Activated CD4-positive, alpha-beta T cell treated with anti-CD3 and anti-CD28 coated beads for 48 hours (primary cell): ENCODE results near the gene CDK6.
A peak's percentile ranks its signal among the peaks of the same experiment; 100 is the strongest.

ENCODE experiments used
- DNase-seq: peaks from one replicate; pipeline ENCODE4 v3.0.0-alpha.2; 2020

CDK6 gene

DNA sequence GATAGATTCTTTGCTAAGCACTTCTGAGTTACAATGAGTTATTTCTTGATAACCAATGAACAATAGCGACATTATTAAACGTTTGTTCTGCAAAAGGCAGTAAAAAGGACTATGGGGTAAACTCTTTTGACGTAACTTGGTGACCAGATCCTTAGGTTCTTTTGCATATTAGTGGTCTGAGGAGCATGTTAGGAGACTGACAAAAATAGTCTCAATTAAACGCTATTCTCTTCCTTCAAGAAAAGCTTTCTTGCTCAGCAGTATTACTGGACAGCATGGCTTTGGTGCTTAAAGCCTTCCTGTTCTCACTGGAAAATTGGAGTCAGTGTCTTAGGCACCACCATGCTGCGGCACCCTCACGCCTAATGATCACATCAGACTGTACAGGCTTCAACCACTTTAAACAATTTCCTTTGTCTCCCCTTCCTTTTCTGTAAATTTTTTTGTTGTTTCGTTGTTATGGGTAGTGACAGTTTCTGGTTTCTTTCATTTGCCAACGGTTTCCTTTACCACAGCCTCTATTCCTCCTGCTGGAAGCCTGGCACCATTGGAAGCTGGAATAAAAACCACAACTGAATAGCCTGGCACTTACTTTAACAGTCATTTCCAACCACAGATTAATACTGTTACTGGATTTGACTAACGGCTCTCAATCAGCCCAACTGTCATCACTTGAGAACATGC is 197.0 kb downstream of the CDK6 start:
- DNase-seq, result peak; percentile 45

DNA sequence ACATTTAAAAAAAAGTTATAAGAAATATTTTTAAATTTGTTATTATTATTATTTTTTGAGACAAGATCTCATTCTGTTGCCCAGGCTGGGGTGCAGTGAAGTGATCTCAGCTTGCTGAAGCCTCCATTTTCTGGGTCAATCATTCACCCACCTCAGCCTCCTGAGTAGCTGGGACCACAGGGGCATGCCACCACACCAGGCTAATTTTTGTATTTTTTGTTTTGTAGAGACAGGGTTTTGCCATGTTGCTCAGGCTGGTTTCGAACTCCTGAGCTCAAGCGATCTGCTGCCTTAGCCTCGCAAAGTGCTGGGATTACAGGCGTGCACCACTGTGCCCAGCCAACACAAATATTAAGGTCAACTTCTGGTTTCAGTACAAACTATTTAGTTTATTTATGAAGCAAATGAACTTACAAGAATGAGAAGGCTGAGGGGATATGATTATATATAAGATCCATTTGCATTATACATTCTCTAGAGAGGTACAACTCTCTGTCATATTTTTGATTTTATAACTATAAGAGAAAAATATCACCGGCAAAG is 200.3 kb downstream of the CDK6 start:
- no peak for DNase-seq

DNA sequence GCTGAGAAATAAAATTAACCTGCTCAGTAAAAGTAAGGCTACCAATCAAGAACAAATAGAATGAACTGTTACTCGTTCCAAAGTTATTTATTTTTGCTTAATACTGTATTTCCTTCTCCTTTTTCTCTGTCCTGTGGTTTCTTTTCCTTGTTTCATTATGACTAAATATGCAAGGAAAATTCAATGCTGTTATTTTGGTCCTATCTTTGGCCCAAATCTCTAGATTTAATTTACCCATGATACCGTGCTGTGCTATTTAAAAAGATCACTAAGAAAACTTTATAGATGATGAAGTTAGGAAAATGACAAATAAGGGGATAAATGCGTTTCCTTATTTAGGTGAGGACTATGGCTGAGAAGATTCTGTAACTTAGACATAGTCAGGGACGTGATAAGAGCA is 200.8 kb downstream of the CDK6 start:
- DNase-seq, result no peak

DNA sequence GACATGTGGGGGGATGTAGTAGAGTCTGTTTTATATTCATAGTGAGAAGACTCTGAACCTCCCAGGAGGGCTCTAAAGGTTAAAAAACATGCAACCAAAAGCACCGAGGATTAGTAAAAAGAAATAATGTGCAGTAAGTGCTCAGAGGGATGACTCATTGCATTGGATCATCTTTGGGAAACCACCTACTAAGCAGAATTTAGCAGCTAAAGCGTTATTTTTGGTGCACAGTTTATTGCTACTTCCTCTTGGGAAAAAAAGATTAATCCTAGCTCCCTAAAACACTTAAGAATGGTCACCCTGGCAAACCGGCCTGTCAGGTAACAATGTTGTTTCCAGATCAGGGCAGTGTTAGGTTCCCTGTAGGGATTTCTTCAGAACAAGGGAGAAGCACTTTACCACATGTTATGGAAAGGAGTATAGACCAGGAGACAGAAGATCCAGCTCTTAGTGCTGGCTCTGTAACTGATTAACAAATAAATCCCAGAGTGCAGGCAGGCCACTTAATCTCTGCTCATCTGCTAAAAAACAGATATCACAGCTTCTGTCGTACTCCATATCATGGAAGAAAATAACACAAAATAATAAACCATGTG is 201.4 kb downstream of the CDK6 start:
- no peak for DNase-seq

DNA sequence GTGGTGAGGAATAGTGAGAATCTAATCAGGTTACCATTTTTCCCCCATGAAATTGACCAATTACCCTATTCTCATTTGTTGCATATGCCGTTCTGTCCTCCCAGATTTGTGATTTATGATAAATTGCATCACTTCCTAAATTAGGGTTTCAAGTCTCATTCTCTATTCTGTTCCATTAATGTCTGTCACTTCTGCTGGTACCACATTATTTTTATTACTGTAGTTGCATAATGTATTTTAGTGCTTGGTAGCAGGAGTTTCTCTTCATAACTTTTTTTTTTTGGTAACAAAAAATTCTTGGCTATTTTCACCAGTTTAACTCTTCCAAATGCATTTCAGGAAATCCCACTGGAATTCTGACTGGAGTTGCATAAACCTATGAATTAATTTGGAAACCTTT is 202.2 kb downstream of the CDK6 start:
- no peak for DNase-seq

DNA sequence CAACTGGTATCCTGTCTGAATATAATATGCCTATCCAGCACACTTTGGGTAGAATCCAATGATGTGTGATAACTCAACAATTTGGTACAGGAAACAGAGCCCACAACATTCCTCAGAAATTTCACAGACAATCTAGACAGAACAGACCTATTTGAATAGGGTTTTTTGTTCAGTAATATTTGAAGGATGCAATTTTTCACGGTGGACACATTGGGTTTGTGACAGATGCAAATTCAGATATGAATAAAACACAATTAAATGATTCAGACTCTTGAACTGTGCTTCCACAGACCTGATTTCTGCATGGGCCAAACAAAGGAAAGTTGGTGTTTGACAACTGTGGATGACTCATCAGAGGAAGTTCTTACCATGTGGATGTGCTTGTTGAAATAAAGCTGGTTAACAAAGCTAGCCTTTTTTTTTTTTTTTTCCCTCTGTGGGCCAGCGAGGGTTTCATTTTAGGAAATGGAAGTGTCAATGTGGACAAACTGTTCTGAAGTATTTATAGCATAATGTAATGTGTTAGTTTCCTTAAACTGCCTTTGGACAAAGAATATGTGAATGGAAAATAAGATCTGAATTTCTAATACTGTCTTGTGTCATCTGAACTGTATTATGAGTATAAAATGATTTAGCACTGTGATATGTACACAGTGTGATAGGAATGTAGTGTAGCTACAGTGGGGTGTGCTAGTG is 203.0 kb downstream of the CDK6 start:
- peak; percentile 43 for DNase-seq

DNA sequence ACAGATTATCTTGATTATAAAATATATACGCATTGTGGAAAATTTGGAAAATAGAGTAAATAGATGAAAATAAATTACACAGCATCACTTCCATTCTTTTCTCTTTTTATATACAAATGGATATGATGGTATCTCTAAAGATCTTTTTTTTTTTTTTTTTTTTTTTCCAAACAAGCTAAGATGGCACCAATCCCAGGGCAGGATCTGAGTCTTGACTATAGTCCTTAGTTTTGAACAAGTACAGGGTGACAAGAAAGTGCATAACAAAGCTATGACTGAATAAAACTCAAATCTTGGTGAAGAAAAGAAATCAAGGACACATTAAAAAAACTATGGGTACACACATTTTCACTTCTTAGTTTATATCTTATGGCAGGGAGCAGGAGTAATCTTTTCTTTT is 203.6 kb downstream of the CDK6 start:
- DNase-seq, result no peak

DNA sequence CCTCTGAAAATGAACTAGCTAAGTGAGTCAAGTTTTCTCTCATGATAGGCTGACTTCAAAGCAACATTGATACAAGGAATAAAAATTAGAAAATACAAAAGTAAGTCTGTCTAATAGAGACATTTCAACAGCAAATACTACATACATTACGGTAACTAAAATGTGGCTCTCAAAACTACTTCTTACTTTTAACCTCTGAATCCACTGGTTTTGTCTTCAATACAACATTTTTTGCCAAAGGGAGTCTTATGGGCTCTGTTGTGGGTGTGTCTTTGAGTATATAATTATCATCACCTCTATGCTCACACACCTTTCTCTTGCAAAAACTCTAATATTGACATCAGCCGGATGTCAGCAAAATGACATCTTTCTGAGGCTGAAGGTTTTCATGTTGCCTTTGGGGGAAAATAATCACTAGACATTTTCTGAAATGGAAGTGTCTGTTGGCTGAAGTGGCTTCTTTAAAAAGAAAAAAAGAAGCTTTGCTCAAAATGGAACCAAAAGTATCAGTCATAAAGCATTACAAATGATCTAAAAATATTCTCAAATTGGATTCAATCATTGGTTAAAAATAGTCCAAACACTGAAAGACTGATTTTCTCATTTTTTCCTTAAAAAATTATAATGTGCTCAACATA is 204.4 kb downstream of the CDK6 start:
- DNase-seq, result no peak

DNA sequence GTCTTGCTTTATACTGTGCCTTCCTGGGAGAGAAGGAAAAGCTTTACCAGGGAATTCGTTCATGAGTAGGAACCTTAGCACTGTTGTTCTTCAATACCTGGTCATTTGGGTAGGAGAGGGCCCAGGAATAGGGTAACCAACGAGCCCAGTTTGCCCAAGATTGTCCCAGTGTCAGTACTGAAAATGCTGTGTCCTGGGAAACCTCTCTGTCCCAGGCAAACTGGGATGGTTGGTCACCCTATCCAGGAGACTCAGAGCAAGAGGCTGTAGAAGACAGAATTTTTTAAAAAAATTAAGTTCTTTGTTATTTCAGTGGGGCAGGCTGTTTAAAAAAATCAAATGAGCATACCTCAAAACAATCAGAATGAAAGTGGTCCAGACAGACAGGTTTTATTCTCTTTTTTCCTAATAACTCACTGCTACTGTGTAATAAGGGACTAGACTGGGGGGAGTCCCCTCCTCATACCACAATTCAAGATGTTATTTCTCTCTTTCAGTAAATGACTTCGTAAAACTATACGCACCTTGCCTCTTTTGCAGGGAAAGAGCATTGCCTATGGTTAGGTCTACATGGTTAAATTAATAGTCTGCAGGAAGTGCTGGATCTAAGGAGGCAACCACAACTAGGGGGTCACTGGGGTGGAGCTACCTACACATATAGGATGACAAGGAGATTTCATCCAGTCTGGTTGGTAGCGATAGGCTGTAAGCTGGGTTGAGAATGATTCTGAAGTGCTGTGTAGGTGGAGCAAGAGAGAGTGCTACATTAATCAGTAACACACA is 205.1 kb downstream of the CDK6 start:
- DNase-seq, result peak; percentile 74

DNA sequence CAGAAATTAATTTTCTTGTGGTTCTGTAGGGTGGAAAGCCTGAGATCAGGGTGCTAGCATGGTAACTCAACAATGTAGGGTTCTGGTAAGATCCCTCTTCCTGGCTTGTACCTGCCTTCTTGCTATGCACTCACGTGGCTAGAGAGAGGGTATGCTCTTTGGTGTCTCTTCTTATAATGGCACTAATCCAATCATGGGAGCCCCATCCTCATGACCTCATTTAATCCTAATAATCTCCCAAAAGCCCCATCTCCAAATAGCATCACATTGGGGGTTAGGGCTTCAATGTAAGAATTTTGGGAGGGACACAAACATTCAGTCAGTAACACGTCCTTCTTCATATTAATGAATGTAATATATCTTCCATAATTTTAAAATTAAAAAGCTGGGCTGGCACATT is 206.6 kb downstream of the CDK6 start:
- no peak for DNase-seq

DNA sequence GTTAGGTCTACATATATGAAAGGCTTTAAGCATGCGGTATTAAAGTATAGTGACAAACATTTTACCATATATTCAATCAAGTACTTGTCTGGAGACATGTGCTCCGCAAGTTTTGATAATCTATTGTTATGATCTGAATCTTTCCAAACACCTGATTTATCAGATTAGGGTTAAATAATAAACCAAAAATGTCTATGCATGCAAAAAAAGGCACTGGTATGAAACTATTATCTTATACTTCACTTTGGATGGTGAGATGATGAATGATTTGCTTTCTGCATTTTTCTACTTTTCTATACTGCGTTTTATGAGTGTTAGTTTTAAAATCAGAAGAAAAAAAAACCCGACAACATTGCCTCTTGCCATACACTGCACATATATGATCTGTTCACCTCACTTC is 208.4 kb downstream of the CDK6 start:
- DNase-seq, result no peak

DNA sequence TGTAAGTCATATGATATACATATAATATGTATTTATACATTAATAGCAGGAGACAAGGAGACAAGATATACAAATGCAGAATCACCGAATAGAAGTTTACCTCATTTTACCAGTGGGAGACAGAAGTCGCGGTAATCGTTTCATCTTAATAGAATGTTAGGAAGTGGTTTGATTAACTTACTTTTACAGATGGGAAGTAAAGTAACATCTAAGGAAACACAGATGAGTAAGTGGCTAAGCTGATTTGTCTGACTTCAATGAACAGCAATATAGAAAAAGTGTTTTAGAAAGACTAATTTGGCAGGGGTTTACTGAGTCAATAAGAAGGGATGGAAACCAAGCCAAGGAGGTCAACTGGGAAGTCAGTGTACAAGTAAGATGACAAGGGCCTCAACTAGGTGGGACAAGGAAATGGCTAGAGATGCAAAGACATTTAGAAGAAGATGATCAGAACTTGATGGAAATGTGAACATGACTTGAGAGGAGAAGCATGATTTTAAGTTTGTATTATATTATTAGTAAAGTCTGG is 210.0 kb downstream of the CDK6 start:
- no peak for DNase-seq

DNA sequence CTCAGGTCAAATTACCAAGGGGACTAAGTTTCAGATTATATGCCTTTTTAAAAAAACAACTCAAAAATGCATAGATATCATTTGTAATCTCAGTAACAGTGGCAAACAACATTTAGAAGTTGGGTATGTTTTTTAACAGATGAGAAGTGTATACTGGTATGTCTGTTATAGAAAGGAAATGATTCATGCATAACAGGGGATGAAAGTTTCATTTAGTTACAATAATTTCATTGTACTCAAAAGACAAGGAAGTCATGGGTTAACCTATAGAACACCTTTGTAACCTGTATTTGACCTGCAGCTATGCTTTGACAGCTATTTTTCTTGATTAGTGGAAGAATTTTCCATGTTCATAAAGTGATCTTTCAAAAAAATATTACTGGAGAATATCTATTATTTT is 210.8 kb downstream of the CDK6 start:
- no peak for DNase-seq

DNA sequence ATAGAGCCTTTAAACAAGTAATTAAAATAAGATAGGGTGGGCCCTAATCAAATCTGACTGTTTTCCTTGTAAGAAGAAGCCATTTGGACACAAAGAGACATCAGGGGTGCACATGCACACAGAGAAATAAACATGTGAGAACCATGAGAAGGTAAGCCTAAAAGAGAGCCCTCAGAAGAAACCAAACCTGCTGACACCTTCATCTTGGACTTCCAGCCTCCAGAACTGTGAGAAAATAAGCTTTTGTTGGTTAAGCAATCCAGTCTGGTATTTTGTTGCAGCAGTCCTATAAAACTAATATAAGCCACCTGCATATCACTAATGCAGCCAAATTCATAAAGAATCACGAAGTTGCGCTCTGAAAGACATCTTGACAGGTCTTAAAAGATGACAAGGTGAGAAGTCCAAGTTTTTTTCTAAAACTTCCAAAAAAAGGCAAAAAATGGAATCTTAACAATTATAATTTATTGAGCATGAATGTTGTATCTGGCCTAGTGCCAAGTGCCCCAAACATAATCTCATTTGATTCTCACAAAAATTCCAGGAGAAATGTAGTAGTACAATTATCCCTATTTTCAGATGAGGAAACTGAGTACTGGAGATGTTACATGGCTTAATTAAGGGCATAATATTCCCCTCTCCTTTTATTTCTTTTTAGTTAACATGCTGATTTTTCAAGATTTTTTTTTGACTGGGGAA is 211.9 kb downstream of the CDK6 start:
- no peak for DNase-seq

DNA sequence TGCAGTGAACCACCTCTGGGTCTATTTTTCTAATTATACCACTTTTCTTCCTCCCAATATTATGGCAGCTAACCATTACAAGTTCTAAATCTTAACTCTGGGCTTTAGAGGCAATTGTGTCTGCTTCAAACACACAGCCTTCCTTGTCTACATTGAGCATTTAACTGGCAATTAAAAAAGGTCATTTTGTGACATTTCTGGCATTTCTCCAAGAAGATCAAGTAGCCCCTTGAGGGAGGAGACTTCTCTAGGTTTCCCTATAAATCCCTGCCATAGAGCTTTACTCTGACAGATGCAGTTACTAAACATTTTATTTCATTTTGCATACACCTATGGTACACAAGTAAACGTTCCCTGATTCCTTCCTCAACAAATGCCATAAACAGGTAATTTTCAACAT is 212.8 kb downstream of the CDK6 start:
- DNase-seq, result no peak

DNA sequence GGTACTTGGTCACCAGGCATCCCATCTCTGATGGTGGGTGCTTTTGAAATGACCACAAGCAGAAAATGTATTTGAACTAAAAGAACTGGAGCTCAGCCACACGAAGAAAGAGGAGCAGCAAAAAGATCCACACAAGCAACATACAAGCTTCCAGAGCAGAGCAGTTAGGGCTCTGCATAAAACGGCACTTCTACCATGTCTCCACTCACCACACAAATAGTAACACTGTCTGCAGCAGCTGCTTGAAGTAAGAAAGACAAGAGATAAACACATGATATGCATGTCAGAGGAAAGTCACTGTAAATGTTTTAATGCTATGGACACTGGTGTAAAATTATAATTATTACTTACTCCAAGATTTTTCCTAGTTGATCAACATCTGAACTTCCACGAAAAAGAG is 213.7 kb downstream of the CDK6 start:
- no peak for DNase-seq

DNA sequence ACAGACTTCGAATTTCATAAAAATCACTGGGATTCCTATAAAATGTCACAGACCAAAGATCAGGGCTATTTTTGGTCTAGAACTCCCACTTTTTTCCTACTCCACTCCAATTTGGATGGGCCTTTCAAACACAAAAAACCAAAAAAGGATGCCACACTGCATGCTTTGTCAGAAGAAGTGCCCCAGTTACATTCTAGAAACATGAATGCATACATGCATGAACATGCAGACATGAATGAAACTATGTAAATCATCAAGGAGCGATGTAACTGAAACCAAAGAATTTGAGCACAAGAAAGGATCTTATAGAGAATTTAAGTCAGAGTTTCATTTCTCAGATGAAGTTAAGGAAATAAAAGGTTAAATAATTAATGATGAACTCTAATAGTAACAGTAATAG is 214.3 kb downstream of the CDK6 start:
- no peak for DNase-seq

DNA sequence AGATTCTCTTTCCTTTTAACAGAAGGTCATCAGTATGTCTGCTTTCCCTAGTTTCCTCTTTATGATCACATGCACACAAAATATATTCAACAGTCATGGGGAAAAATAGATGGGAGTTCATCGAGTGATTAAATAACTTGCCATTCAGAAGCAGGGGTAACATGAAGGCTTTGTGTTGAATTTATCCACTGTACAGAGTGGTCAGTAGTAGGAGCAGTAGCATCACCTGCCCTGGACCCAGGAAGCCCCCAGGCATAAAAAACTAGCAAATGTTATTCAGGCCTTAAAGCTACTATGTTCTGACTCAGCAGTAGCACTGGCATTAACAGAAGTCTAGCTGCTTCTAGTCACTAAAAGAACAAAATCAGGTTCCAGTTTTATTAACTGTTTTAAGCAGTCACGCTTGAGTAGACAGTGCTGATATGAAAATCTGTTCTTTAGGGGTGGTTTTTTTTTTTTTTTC is 214.8 kb downstream of the CDK6 start:
- no peak for DNase-seq

DNA sequence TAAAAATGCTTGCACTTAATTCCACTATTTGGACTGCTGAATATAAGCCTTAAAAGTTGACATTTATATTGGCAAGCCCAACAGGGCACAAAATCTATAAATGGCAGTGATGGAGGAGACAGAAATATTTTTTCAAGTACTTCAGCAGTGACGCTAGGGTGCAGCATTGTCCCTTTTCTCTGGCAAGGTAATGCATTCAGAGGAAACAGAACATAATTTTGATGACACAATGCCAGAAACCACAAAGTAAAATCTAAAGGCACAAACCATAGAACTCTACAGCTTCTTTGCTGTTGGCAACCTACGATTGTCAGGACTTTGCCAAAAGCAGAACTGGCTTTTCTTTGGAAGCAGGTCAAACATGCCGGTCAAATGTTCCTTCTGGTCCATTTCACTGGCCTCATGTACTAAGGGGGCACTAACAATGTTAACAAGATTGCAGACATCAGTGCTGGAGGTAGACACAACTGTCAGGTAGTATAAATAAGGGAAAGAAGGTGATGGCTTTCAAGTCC is 215.3 kb downstream of the CDK6 start:
- peak; percentile 85 for DNase-seq

DNA sequence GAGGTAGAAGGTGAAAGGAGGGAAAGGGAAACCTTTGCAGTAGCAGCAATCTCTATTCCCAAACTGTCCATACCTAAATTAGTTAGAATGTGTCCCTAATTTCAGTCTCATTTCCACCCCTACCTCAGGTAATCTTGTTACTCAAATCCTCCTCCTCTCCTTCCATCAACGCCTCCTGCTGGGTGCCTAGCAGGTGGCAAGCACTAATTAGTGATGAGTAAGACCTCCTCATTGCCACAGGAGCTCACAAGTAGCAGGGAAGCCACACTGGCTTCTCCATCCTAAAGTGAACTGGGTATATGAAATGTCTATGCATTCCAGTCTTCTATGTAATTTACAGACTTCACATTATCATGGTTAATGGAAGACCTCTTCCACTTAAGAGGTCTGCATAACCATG is 220.5 kb downstream of the CDK6 start:
- no peak for DNase-seq

DNA sequence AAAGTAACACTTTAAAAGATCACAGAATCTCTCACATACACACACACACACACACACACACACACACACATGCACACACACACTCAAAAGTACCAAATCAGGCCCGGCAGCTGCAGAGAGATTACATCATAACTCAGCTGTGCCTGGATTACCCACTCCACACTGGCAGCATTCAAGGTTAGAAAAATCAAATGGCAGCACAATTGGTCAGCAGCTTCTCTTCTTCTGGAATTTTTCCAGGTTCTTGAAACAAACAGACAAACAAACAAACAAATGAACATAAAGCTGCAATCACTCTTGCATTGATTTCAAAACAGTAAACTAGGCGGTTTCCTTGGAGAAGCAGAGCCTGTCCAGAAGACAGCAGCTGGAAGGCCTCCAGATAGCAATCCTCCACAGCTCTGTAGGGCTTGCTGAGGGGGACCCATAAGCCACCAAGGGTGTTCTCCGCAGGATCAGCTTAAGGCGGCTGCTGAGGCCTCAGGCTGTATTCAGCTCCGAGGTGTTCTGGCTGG is 221.7 kb downstream of the CDK6 start:
- DNase-seq, result no peak
